ENCODE results near the gene IFT52.

Gene IFT52

DNA sequence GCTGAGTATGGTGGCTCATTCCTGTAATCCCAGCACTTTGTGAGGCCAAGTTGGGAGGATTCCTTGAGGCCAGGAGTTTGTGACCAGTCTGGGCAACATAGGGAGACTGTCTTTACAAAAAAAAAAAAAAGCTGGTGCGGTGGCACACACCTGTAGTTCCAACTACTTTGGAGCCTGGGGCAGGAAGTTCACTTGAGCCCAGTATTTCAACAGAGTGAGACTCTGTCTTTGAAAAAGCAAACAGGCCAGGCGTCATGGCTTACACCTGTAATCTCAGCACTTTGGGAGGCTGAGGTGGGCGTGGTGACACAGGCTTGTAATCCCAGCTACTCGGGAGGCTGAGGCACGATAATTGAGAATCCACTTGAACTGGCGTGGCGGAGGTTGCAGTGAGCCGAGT lies 104.8 kb downstream of the IFT52 start:
- no peak for DNase-seq
